Prostate gland (tissue), 2 donors: ENCODE data around the gene MAB21L2.

ENCODE experiments used
- CTCF ChIP-seq, 4 experiments: fragments of 200-600 bp in 2 of 4; fragments of 450-650 bp in 2 of 4; sonication (generic) in 2 of 4; IDR thresholded peaks; 1 replicate in 3 of 4; 2 replicates in 1 of 4; pipeline ENCODE4 v1.5.1; 2016 to 2019; ENCODE audit warnings: antibody characterized with exemption in 4 of 4, mild to moderate bottlenecking in 2 of 4, moderate library complexity in 2 of 4
- POLR2A ChIP-seq: fragments of 450-650 bp; IDR thresholded peaks from one replicate; pipeline ENCODE4 v1.6.1; 2016; ENCODE audit warnings: antibody characterized with exemption, mild to moderate bottlenecking
- POLR2AphosphoS5 ChIP-seq: sonication (generic); formaldehyde crosslinking; IDR thresholded peaks from one replicate; pipeline ENCODE4 v1.6.1; 2017; ENCODE audit warnings: antibody characterized with exemption

GRCh38 chr4:150543042-150543441 lies 38.9 kb upstream of the MAB21L2 start:
- no peak for TF ChIP-seq POLR2A
- no peak for TF ChIP-seq CTCF (IDR thresholded peaks at IDR 0.05)
- TF ChIP-seq POLR2AphosphoS5: no peak
